Activated CD4-positive, alpha-beta T cell treated with anti-CD3 and anti-CD28 coated beads for 36 hours (primary cell): ENCODE data around the gene RADIL. TPM values are rescaled to one million over a fixed set of nuclear protein-coding genes. Genes with fewer than 3 reads are reported as not detected.
"Not testable (repeated sequence)": the region's sequence is repeated elsewhere in the genome, so short reads cannot be mapped to it uniquely, and the experiment has no call there.

Experiments used
- ATAC-seq: fragments of 200-7000 bp; cut with Tn5 transposase; one replicate; pipeline ENCODE4 v1.10.0; 2021; ENCODE audit warnings: mild to moderate bottlenecking, moderate library complexity
- CTCF ChIA-PET: fragments of 350-600 bp; sonication (Branson Sonifier 250); formaldehyde crosslinking; loops from one replicate; lab custom pipeline; 2021; ENCODE audit warnings: antibody characterized with exemption; lab: Charles Lee
- POLR2A ChIA-PET: fragments of 350-600 bp; sonication (Branson Sonifier 250); formaldehyde crosslinking; loops from one replicate; lab custom pipeline; 2021; ENCODE audit warnings: antibody characterized with exemption, inconsistent platforms; lab: Charles Lee
- DNase-seq: peaks from one replicate; pipeline ENCODE4 v3.0.0-alpha.2; 2020
- H3K27ac Mint-ChIP-seq: one replicate; pipeline ENCODE4 v1.8.0; 2021; ENCODE audit warnings: mixed read lengths
- H3K27me3 Mint-ChIP-seq: one replicate; pipeline ENCODE4 v1.8.0; 2021; ENCODE audit warnings: mixed read lengths
- H3K36me3 Mint-ChIP-seq: one replicate; pipeline ENCODE4 v1.8.0; 2021; ENCODE audit warnings: low read depth, mixed read lengths
- H3K4me1 Mint-ChIP-seq: one replicate; pipeline ENCODE4 v1.8.0; 2021; ENCODE audit warnings: mixed read lengths
- H3K4me3 Mint-ChIP-seq: one replicate; pipeline ENCODE4 v1.8.0; 2021; ENCODE audit warnings: mild to moderate bottlenecking, moderate library complexity, mixed read lengths
- H3K9me3 Mint-ChIP-seq: one replicate; pipeline ENCODE4 v1.8.0; 2021; ENCODE audit warnings: low read depth, mixed read lengths
- intact Hi-C, 2 experiments: fragments of 100-400 bp; cut with DNase I in 1 of 2; cut with micrococcal nuclease in 1 of 2; formaldehyde crosslinking; loops; one replicate each; pipeline versions ENCODE4 v1.14.2 to v1.15.1; 2022 to 2024; cut with DNase I, micrococcal nuclease
- total RNA-seq, 2 experiments: library from RNA; stranded (reverse); gene quantifications; one replicate each; pipeline ENCODE4 v1.2.3, GENCODE V29; 2021

The RADIL gene
- total RNA-seq, 2 experiments from 2014 or later: 0.42 to 0.69 TPM

DNA sequence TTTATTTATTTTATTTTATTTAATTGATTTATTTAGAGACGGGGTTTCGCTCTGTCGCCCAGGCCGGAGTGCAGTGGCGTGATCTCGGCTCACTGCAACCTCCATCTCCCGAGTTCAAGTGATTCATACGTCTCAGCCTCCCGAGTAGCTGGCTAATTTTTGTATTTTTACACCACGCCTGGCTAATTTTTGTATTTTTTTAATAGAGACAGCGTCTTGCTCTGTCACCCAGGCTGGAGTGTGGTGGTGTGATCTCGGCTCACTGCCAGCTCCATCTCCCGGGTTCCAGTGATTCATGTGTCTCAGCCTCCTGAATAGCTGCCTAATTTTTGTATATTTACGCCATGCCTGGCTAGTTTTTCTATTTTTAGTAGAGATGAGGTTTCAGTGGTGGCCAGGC is 73.8 kb downstream of the RADIL start:
- Mint-ChIP-seq H3K4me3 (no peak overlapping the region), H3K9me3 (no peaks in the 10 kb centered on the region), H3K4me1 (peaks cover 8% of the 10 kb centered on the region), H3K36me3 (no peaks in the 10 kb centered on the region), H3K27ac (no peak overlapping the region), H3K27me3 (peaks cover 25% of the 10 kb centered on the region)
- intact Hi-C loops: no loop called here
- DNase-seq (no peak), ATAC-seq (no peak)
- ChIA-PET POLR2A (no interaction called here), CTCF (interaction anchor here (0.6 to 1.2 kb wide), 2 partner anchors 18 to 19 kb away, joined by 3 read pairs; no protein-coding TSS in a partner anchor)

DNA sequence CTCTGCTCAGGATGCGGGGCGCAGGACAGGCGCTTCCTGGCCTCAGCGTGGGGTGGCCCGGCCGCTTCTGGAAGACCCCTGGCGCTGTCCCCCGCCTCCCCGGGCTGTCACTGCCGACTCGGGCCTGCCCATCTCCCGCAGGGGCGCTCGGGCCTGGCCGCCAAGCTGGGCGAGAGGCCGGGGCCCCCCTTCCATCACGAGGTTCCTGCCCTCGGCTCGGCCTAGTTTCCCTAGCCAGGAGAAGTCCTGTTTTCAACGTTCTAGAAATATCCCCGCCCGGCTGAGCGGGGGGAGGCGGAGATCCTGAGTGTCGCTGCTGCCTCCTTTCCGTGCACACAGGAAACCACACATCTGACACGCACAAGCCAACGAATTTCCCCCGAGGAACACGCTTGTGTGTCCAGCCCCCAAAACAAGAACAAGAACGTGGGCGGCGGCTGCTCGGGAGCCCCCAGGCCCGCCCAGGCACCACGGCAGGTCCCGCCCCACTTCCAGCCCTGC is 74.4 kb downstream of the RADIL start:
- DNase-seq (peak; percentile 40), ATAC-seq (peak; percentile 33)
- Mint-ChIP-seq H3K27me3 (peaks cover 23% of the 10 kb centered on the region), H3K9me3 (no peaks in the 10 kb centered on the region), H3K4me3 (peak overlapping the region; percentile 43), H3K27ac (no peak overlapping the region), H3K36me3 (no peaks in the 10 kb centered on the region), H3K4me1 (peaks cover 8% of the 10 kb centered on the region)
- intact Hi-C loops: no loop called here
- ChIA-PET CTCF (interaction anchor here (1.2 kb wide), 1 partner anchor 18 kb away, joined by 3 read pairs; no protein-coding TSS in a partner anchor), POLR2A (no interaction called here)

DNA sequence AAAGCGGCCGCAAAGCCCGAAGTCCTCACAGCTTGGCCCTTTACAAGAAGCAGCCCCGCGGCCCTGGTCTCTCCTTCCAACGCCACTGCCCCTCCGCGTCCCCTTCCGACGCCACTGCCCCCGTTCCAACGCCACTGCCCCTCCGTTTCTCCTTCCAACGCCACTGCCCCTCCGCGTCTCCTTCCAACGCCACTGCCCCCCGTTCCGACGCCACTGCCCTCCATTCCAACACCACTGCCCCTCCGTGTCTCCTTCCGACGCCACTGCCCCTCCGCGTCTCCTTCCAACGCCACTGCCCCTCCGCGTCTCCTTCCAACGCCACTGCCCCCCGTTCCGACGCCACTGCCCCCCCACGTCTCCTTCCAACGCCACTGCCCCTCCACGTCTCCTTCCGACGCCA is 75.0 kb downstream of the RADIL start:
- DNase-seq (no peak), ATAC-seq (no peak)
- intact Hi-C loops: no loop called here
- Mint-ChIP-seq H3K4me3 (no peak overlapping the region), H3K36me3 (no peaks in the 10 kb centered on the region), H3K27me3 (peaks cover 17% of the 10 kb centered on the region), H3K27ac (no peak overlapping the region), H3K9me3 (no peaks in the 10 kb centered on the region), H3K4me1 (peaks cover 8% of the 10 kb centered on the region)
- ChIA-PET POLR2A (no interaction called here), CTCF (interaction anchor here (1.1 kb wide), 1 partner anchor 11 kb away, joined by 4 read pairs; no protein-coding TSS in a partner anchor)

DNA sequence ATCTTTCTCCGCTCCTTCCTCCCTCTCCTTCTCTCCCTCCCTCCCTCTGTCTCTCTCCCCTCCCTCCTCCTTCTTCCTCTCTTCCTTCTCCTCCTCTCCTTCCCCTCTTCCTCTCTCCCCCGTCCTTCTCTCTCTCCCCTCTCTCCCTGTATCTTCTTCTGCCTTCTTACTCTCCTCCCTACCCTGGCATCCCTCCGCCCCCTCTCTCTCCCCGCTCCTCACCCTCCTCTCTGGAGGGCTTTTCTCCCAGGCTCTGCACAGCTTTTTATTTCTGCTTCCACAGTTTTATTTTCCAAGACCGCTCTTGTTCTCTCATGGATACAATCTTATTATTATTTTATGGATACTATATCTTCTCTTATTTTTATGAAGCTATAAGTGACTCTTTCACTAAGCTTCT is 75.5 kb downstream of the RADIL start:
- ATAC-seq (no peak), DNase-seq (no peak)
- H3K36me3 Mint-ChIP-seq: no peaks in the 10 kb centered on the region
- H3K27ac Mint-ChIP-seq: no peak overlapping the region
- CTCF ChIA-PET: interaction anchor here (1.1 kb wide), 1 partner anchor 10 kb away, joined by 4 read pairs; no protein-coding TSS in a partner anchor
- H3K4me3 Mint-ChIP-seq: no peak overlapping the region
- POLR2A ChIA-PET: no interaction called here
- no peaks in the 10 kb centered on the region for H3K9me3 Mint-ChIP-seq
- peaks cover 12% of the 10 kb centered on the region for H3K27me3 Mint-ChIP-seq
- H3K4me1 Mint-ChIP-seq: peaks cover 8% of the 10 kb centered on the region
- intact Hi-C loops: no loop called here

DNA sequence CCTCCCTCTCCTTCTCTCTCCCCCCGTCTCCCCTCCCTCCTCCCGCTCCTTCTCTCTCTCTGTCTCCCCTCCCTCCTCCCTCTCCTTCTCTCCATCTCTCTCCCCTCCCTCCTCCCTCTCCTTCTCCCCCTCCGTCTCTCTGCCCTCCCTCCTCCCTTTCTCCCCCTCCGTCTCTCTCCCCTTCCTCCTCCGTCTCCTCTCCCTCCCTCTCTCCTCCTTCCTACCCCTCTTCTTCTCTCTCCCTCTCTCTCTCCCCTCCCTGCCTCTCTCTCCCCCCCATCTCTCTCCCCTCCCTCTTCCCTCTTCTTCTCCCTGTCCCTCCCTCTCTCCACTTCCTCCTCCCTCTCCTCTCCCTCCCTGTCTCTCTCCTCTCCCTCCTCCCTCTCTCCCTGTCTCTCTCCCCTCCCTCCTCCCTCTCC is 75.9 kb downstream of the RADIL start:
- intact Hi-C loops: no loop called here
- H3K27ac Mint-ChIP-seq: no peak overlapping the region
- H3K4me3 Mint-ChIP-seq: no peak overlapping the region
- no peak for ATAC-seq
- H3K9me3 Mint-ChIP-seq: no peaks in the 10 kb centered on the region
- no peak for DNase-seq
- H3K27me3 Mint-ChIP-seq: peaks cover 8% of the 10 kb centered on the region
- ChIA-PET CTCF (interaction anchor here (0.6 to 1.1 kb wide), 2 partner anchors 10 to 23 kb away, joined by 3 to 4 read pairs; no protein-coding TSS in a partner anchor), POLR2A (no interaction called here)
- H3K4me1 Mint-ChIP-seq: peaks cover 8% of the 10 kb centered on the region
- H3K36me3 Mint-ChIP-seq: no peaks in the 10 kb centered on the region

DNA sequence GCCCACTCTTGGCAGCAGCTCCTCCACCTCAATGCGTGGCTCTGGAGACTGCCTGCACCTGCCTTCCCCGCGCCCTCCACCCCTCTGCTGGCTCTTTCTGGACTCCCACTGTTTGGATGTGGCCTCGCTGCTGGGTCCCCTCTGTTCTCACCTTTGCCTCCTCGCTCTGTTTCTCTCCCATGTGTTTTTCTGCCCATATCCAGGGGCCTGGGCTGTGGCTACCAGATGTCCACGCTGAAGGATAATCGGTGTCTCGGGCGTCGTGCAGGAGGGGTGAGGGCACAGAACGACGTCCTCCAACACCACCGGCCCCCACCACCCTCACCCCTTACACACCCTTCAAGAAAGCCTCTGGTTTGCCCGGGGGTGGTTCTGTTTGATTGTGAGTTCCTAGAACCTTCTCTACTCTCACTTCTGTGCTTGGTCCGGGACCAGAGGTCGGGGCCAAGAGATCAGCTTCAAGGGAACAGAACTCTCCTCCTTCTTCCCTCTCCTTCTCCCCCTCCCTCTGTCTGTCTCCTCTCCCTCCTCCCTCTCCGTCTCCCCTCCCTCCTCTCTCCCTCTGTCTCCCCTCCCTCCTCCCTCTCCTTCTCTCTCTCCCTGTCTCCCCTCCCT is 76.4 kb downstream of the RADIL start:
- no peak for DNase-seq
- POLR2A ChIA-PET: no interaction called here
- H3K4me1 Mint-ChIP-seq: peaks cover 8% of the 10 kb centered on the region
- no peaks in the 10 kb centered on the region for H3K9me3 Mint-ChIP-seq
- no peak overlapping the region for H3K4me3 Mint-ChIP-seq
- H3K27ac Mint-ChIP-seq: no peak overlapping the region
- intact Hi-C loops: no loop called here
- CTCF ChIA-PET: interaction anchor here (0.6 kb wide), 1 partner anchor 23 kb away, joined by 3 read pairs; no protein-coding TSS in a partner anchor
- no peaks in the 10 kb centered on the region for H3K36me3 Mint-ChIP-seq
- ATAC-seq: no peak
- H3K27me3 Mint-ChIP-seq: peaks cover 8% of the 10 kb centered on the region

DNA sequence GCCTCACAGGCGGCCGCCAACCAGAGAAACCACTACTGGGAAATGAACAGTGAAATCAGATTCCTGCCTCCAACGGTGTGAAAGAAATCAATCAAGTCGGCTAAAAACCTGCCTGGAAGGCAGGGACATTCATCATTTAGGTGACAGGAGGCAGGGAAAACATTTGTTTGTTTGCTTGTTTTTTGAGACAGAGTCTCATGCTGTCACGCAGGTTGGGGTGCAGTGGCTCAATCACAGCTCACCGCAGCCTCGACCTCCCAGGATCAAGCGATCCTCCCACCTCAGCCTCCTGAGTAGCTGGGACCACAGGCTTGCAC is 77.6 kb downstream of the RADIL start:
- Mint-ChIP-seq H3K27ac (no peak overlapping the region), H3K4me1 (peaks cover 8% of the 10 kb centered on the region), H3K27me3 (peaks cover 8% of the 10 kb centered on the region), H3K36me3 (no peaks in the 10 kb centered on the region), H3K4me3 (no peak overlapping the region), H3K9me3 (no peaks in the 10 kb centered on the region)
- DNase-seq (no peak), ATAC-seq (no peak)
- intact Hi-C loops: no loop called here
- CTCF ChIA-PET: no interaction called here
- POLR2A ChIA-PET: no interaction called here

DNA sequence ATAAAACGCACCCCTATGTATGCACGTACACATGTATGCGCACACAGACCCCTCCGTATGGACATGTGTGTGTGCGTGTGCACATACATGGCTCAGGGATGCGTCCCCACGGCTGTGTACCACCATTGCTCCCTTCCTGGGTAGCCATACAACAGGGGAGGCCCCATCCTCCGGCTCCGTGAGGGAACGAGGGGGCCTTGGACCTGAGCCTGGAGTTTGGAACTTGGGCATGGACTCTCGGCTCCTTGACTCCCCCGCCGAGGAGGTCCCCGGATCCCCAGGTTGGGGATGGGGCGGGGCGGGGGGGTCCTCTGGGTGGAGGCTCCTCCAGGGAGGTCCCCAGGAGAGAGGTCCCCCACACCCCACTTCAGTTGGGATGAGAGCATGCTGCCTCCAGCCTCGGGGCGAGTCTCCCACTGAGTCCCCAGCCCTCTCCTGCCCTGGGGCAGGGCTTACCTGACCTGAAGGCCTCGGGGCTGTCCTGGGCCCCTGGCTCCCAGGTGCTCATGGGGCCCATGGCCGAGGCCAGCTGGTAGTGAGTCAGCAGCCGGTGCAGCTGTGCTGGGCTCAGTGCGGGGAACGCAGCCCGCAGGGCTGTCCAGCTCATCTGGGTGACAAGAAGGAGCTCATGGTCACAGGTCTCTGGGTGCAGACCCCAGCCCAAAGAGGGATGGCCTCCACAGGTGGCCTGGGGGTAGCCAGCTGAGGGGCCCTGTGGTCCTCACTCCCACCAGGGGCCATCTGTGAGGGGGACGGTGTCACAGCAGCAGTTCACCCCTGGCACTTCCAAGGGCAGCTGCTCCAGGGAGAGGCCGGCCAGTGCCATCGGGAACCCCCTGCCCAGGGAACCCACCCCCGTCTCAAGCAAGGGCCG is 78.2 kb downstream of the RADIL start:
- Mint-ChIP-seq H3K36me3 (no peaks in the 10 kb centered on the region), H3K9me3 (no peaks in the 10 kb centered on the region), H3K4me3 (no peak overlapping the region), H3K27me3 (peaks cover 6% of the 10 kb centered on the region), H3K27ac (no peak overlapping the region), H3K4me1 (peaks cover 6% of the 10 kb centered on the region)
- DNase-seq: no peak
- ChIA-PET POLR2A (no interaction called here), CTCF (no interaction called here)
- intact Hi-C loops: no loop called here
- ATAC-seq: no peak

DNA sequence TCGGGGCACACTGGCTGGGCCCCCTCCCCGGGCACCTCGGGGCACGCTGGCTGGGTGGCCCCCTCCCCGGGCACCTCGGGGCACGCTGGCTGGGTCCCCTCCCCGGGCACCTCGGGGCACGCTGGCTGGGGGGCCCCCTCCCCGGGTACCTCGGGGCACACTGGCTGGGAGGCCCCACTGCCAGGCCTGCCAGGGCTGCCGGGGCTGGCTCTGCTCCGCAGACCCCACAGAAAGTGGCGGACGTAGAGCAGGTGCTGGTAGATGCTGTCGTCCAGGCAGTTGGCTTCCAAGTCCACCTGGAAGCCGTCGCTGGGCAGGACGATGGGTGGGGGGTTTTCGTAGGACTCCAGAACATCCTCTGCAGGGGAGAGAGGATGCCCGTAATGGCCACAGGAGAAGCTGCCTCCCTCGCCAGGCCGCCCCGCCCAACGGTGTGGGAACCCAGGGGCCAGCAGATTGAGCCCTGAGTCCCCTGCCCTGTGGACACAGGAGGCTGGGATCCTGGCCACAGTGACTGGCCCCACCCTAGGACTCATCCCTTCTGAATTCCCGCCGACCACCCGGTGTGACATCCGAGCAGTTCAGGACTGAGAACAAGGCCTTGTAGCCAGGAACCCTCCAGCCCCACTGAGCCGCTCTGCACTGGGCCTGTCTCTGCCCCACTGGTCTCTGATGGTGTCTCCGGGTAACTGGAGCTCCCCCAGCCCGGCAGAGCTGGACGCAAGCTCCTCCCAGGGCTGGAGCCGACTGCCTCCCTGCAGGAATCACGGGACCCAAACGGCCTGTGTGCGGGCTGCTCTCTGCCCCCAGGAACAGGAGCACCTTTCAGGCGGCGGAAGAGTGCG is 79.9 kb downstream of the RADIL start:
- ATAC-seq (no peak), DNase-seq (no peak)
- Mint-ChIP-seq H3K27me3 (peaks cover 2% of the 10 kb centered on the region), H3K27ac (no peak overlapping the region), H3K36me3 (no peaks in the 10 kb centered on the region), H3K4me3 (no peak overlapping the region), H3K9me3 (no peaks in the 10 kb centered on the region), H3K4me1 (no peaks in the 10 kb centered on the region)
- POLR2A ChIA-PET: interaction anchor here (0.6 kb wide), 1 partner anchor 9 kb away, joined by 3 read pairs; no protein-coding TSS in a partner anchor
- intact Hi-C loops: no loop called here
- CTCF ChIA-PET: no interaction called here

DNA sequence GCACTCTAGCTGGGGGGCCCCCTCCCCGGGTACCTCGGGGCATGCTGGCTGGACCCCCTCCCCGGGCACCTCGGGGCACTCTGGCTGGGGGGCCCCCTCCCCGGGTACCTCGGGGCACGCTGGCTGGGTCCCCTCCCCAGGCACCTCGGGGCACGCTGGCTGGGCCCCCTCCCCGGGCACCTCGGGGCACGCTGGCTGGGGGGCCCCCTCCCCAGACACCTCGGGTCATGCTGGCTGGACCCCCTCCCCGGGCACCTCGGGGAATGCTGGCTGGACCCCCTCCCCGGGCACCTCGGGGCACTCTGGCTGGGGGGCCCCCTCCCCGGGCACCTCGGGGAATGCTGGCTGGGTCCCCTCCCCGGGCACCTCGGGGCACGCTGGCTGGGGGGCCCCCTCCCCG is 80.9 kb downstream of the RADIL start:
- ATAC-seq, H3K9me3 Mint-ChIP-seq, intact Hi-C loops, H3K36me3 Mint-ChIP-seq, H3K27ac Mint-ChIP-seq, H3K4me3 Mint-ChIP-seq, POLR2A ChIA-PET, H3K4me1 Mint-ChIP-seq, DNase-seq, H3K27me3 Mint-ChIP-seq, CTCF ChIA-PET: not testable (repeated sequence)

DNA sequence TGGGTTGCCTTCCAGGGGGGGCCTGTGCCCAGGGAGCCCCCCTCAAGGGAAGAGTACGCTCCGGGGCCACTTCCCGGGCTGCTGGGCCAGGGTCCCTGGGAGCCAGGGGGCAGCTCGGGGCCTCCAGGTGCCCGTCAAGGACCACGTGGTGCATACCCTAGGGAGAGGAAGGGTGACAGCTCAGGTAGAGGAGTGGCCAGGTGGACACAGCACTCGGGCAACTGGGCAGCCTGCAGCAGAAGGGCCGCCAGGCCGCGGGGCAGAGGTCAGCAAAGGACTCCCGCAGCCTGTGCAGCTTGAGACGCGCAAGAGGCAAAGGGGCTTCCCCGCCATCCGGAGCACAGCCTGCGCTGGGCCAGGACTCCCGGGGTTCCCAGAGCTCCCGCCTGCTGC is 81.7 kb downstream of the RADIL start:
- ATAC-seq: no peak
- ChIA-PET POLR2A (no interaction called here), CTCF (interaction anchor here (1.5 kb wide), 1 partner anchor 10 kb away, joined by 4 read pairs; no protein-coding TSS in a partner anchor)
- Mint-ChIP-seq H3K36me3 (no peaks in the 10 kb centered on the region), H3K27me3 (no peaks in the 10 kb centered on the region), H3K4me3 (no peak overlapping the region), H3K4me1 (no peaks in the 10 kb centered on the region), H3K9me3 (no peaks in the 10 kb centered on the region), H3K27ac (no peak overlapping the region)
- no peak for DNase-seq
- intact Hi-C loops: no loop called here
